H54 (cell line): ENCODE measurements around the gene CMTM8.

ENCODE experiments used
- DNase-seq: peaks from one replicate; pipeline ENCODE4 v3.0.0; 2011; ENCODE audit warnings: low spot score, mixed read lengths; ENCODE audit not compliant: insufficient read length
- FAIRE-seq: peaks from 3 replicates; lab custom pipeline; 2011; peaks lifted over from hg19 to GRCh38; lab: Jason Lieb, UNC
- POLR2A ChIP-seq: IDR thresholded peaks from 2 replicates; pipeline ENCODE4 v1.6.1; 2011; ENCODE audit warnings: low read depth, mild to moderate bottlenecking, low read length

The CMTM8 gene

DNA sequence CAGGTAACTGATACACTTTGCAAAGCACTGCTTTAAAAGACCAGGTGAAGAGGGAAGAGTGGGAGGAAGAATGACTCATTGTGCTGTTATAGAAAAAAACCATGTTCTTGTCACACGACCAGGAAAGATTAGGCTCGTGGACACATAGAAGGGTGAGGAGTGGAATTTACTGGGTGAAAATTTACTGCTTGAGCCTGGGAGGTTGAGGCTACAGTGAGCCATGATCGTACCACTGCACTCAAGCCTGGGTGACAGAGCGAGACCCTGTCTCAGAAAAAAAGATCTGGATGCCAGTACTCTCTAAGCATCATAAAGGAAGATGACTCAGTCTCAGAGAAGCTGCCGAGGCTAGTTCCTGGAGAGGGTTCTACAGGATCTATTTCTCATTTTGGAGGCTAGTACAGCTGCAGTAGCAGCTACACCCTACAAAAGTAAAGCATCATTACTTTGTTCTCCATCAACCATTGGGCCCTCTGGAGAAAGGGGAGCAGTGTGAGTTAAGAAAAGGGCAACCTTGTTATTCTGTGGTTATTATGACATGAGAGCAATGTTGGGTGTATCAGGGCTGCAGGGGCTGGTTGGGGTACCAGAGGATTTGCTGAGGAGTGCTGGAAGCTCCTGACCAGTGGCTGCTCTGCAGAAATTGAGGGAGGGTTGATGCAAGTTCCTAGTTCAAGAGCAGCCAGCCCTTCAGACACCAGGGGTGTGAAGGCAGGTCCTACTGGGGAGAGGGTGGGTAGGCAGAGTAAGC lies 75.4 kb downstream of the CMTM8 start:
- no peak for FAIRE-seq
- DNase-seq = peak; percentile 44
- no peak for TF ChIP-seq POLR2A

DNA sequence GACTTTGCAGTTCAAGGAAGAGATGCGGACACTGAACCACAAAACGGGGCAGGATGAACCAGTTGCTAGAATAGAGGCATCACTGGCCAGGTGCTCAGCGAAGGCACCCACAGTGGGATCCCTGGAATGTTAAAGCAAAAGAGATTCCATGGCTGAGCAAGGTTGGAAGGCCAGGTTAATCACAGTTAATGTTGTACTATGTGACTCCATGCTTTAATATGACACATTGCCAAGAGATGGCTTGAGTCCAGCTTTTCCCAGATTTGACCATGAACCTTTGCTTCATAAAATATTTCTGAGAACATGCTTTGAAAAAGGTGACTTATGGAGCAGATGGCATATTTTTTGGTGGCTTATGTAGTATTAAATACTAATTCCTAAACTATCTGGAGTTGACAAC lies 77.0 kb downstream of the CMTM8 start:
- DNase-seq = no peak
- no peak for FAIRE-seq
- no peak for TF ChIP-seq POLR2A

DNA sequence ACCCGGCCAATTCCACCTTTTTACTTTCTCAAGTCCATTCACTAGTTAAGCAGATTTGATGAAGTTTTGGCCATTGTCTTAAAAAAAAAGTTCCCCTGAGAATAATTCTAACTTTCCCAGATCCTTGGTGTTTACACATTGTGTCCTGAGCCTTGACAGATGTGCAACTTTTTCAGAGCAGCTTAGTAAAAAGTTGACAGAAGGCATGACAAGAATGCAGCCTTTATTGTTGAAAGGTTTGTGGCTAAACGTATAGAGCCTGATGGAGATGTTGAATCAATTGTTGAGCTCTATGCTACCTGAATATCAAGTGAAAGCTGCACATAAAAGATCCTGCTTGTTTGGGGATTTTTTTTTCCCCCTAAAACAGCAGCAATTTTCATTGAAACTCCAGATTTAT lies 77.8 kb downstream of the CMTM8 start:
- FAIRE-seq (no peak), DNase-seq (no peak)
- TF ChIP-seq POLR2A = no peak

DNA sequence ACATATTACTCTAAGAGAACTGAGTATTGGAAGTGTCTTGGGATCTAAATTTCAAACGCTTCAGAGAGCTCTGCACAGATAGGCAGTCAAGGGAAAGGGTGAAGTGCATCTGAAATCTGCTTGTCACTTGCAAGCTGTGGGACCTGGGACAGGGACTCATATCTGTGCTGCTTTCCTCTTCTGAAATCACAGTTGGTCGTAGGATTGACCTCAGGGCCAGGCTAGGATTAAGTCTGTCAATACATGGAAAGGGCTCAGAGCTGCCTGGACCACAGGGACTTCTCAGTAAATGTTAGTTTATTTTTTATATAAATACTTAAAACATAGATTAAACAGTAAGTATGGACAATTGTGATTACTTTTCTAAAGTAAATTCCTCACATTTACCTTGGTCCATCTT lies 78.5 kb downstream of the CMTM8 start:
- TF ChIP-seq POLR2A = no peak
- no peak for DNase-seq
- FAIRE-seq = no peak

DNA sequence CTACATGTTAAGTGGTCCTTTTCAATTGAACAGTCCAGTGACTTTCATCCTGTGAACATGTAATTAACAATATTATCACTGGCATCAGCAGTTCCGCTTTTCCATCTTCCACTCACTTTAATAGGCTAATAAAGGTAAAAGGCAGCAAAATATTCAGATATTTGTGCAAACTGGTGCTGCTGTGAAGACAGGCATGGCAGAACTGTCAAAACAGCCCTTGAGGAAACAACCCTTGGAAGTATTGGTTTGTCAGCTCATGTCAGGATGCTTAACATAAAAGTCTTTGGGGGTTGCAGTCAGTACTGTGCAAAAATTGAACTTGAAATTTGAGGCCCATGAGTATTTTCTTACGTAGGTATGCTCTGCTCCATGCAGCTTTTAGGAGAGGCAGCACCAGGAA lies 81.1 kb downstream of the CMTM8 start:
- no peak for FAIRE-seq
- no peak for TF ChIP-seq POLR2A

DNA sequence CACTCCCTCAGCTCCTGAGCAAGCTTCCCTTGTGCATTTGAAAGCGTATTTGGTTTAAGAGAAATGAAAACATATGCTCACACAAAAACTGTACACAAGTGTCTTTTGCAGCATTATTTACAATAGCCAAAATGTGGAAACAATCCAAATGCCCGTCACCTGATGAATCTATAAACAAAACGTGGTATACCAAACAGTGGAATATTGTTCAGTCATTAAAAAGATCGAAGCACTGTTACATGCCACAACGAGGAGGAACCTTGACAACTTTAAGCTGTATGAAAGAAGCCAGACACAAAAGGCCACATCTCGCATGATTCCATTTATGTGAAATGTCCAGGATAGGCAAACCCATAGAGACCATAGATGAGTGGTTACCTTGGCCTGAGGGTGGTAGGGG lies 81.6 kb downstream of the CMTM8 start:
- DNase-seq (no peak), FAIRE-seq (no peak)
- TF ChIP-seq POLR2A = no peak

More for the DNA sequence above, 81.1 kb downstream of the CMTM8 start:
- no peak for DNase-seq

DNA sequence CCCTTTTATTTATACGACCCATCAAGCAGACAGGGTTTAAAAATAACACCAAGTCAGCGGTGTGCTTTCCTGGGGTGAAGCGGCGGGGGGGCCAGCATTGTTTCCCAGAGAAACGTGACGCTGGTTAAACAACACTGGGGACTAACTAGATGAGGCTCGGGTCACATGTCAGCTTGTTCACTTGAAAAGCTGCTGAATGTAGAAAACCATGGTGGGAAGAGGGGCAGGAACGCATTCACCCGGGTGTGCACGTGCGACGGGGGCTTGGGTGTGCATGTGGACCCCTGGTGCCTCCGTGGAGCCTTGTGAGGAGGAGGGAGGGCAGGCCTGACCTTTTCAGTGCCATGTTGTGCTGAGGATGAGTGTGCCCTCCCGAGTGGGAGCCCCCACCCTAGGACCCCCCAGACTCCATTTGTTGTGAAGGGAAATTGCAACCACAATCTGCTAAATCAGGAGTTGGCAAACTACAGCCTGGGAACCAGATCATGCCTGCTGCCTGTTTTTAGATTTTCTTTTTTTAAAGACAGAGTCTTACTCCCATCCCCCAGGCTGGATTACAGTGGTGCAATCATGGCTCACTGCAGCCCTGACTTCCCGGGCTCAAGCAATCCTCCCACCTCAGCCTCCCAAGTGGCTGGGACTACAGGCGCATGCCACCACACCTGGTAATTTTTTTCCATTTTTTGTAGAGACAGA lies 82.8 kb downstream of the CMTM8 start:
- FAIRE-seq (no peak), DNase-seq (no peak)
- no peak for TF ChIP-seq POLR2A

DNA sequence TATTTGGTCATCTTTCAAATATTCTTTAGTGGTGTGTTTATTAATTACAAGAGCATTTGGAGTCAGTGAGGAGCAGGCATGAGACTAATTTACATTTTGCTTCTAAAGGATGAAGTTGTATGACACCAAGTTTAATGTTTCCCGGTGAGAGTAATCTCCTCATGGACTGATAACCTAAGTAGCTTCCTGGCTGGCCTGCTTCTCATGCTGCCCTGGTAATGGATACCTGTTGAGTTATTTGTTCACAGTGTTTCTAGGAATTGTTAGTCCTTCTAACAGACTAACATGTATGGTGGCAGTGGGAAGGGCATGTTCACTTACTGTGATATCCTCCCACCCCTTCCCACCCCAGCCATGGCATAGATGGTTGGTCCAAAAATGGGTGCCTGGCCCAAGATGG lies 83.8 kb downstream of the CMTM8 start:
- FAIRE-seq (no peak), DNase-seq (no peak)
- no peak for TF ChIP-seq POLR2A

DNA sequence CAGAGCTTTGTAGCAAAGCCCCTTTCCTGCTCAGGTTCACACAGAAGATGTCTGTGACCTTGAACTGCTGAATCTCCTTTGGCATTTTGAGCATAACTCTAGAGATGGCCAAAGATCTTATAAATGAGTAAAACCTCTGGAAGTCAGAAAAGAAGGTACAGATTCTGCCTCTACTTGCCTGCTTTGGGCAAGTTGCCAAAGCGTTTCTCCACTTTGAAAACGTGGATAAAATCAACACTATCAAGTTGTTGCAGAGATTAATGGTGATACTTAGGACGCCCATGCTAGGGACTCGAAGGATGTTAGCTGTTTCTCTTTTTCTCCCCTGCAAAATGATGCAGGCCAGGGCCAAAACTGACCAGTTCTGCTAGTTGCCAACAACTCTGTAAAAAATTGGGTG lies 85.1 kb downstream of the CMTM8 start:
- no peak for DNase-seq
- no peak for TF ChIP-seq POLR2A
- no peak for FAIRE-seq

DNA sequence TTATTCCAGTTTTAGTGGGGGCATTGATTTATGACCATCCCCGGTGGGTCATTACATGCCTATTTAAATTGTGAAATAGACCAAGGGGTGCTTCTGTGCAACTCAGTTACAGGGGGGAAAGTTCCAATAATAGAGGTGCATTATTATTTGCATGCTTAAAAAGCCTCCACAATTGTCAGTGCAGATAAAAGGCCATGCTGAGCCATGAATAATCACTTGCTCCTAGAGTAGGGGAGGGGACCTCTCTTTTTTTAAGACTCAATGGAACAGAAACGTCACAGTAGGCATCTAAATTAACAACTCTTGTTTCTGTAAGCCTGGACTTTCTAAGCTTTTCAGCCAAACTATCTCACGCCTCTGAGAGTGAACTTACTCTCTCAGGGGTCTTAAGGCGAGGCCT lies 86.7 kb downstream of the CMTM8 start:
- DNase-seq (no peak), FAIRE-seq (no peak)
- TF ChIP-seq POLR2A = no peak

DNA sequence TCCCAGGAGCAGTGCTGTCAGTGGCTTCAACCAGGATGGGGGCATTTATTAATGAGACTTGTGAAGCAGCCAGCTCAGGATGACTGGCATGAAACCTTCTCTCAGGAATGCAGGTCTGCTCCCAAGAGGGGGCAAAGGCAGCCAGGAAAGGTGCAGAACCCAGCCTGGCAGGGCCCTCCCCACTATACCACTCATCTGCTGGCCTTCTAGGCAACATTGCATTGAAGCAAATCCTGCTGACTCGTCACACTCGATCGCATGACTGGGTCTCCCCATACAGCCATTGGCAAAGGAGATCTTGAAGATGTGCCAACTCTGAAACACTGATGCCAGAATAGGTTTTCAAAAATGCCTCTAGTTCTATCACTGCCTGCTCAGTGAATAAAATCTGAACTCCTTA lies 87.4 kb downstream of the CMTM8 start:
- DNase-seq = no peak
- FAIRE-seq = no peak
- no peak for TF ChIP-seq POLR2A

DNA sequence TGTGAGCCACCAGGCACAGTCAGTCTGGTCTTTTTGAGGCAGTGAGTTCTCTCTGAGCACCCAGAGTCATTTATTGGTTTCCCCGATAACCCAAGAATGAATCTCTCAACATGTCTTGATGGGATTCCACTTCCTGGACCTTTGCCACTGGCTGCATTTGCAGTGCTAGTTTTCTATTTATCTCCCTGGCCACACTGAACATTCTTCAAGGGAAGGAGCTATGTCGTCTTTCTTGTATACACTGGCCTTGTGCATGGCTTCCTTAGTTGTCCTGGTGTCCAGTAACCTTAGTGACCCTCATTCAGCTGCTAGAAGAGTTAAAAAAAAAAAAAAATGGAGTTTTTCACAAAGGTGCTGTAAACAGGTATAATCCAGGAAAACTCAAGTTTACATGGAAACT lies 88.3 kb downstream of the CMTM8 start:
- DNase-seq (no peak), FAIRE-seq (no peak)
- TF ChIP-seq POLR2A = no peak

DNA sequence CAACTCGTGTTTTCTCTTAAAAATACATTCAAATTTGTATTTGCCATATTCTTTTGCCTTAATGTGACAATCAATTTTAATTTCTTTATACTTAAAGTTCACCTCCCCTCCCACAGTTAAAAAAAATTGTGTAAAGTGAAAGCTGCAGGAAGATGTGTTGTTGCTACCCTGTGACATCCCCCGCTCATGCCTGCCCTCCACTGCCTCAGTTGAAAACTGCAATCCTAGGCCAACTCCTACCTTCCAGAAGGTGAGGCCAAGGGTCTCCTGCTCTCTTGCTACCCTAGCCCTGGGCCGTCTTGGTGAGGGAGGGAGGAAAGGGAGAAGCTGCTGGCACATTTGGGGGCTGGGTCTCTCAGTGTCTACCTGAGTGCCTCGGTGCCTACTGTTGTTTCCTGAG lies 96.2 kb downstream of the CMTM8 start:
- DNase-seq = no peak
- no peak for TF ChIP-seq POLR2A
- no peak for FAIRE-seq

DNA sequence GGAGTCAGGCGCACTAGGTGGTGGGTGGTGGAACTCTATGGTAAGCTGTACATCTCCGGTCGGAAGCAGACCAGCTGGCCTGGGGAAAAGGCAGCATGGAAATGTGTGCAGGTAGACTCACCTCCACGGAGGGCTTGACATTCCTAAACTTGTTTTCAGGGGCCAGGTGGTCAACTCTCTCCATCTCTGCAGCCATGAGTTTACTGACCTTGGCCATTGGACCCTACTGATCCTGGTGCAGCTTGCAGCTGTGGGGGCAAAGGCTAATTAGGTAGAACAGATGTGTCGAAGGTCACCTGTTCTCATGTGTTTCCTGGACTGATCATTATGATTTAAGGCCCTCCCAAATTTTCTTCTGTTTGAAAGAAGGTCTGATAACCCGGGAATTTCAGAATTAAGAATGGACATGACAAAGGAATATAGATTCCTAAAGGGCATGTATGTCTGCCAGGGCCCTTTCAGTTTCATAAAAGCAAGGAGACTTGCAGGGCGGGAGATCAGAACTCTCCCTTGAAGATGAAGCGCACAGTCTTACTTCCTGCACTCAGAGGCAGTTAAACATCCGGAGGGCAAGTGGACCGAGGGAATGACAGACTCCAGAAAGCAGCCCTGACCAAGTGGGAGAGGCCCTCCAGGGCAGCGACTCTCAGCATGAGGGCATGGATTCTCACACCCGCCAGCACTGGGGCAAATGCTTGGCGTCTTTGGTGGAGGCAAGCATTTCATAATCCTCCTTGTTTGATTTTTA lies 97.1 kb downstream of the CMTM8 start:
- no peak for TF ChIP-seq POLR2A
- no peak for FAIRE-seq
- DNase-seq = no peak

DNA sequence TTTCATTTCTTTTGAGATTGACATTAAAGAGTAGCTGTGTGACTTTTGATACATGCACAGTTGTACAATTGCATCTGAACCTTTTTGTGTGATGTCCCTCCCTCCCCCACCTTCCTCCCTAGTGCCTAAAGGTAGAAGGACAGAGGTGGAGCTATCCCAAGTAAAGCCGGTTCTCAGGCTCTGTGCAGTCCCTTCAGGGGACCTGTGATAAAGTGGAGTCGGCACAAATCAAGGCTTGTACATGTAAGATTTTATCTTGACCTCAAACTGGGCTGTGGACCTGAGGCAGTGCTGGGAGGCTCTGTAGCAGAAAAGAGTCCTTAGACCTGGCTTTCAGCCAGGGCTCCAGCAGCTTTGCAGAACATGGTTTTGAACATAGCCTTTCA lies 97.6 kb downstream of the CMTM8 start:
- TF ChIP-seq POLR2A = no peak
- FAIRE-seq (no peak), DNase-seq (no peak)
